PC-9 (cell line): ENCODE measurements around the gene CLECL1.

Source experiments
- EZH2 ChIP-seq: fragments of 200-600 bp; sonication (generic); IDR thresholded peaks from 2 replicates; pipeline ENCODE4 v1.8.0; 2017; ENCODE audit warnings: antibody characterized with exemption, low read depth
- TF ChIP-seq, protein P1 (sequence below): fragments of 200-600 bp; sonication (generic); conservative IDR thresholded peaks from 2 replicates; pipeline ENCODE4 v1.6.1; 2017; ENCODE audit warnings: mixed run types, antibody characterized with exemption, mild to moderate bottlenecking, moderate library complexity

DNA sequence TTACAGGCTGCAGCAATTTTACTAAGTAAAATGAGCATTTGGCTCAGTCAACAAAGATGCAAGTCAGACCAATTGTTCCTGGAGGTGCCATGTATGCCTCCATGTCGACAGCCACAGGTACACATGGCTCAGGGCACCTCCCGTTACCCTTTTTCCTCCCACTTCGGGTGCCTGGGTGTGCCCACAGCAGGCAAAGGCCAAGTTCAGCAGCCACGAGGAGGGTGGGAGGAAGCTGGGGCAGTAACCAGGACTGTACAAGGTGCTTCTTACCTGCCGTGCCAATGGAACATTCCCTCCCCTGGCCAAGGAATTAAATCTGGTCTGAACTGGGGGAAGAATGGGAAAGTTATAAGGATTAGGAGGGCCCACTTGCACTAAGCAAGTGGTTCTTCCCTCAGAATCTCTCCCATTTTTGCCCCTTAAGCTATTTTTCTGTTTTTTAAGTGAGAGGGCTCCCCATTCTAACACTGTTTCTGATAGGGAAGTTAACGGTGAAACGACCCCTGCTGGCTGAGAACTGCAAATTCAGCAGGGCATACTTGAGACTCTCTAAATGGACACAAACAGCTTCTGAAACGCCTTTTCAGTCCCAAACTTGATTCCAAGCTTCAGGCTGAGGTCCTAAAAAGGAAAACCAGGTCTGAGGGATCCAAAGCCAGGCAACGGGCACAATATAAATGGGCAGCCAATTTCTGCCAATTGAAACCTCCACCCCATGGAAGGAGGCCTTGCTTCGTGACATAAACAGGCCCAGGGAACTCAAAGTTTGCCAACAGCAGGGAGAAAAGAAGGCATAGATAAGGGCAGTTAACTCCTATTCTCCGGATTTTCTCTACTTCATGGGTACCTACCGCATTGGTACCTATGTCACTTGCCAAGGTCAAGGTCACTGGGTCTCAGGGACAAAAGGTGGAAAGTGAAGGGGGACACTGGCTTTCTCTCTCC lies 24.8 kb downstream of the CLECL1 start:
- no peak for TF ChIP-seq EZH2
- TF ChIP-seq, protein P1, sequence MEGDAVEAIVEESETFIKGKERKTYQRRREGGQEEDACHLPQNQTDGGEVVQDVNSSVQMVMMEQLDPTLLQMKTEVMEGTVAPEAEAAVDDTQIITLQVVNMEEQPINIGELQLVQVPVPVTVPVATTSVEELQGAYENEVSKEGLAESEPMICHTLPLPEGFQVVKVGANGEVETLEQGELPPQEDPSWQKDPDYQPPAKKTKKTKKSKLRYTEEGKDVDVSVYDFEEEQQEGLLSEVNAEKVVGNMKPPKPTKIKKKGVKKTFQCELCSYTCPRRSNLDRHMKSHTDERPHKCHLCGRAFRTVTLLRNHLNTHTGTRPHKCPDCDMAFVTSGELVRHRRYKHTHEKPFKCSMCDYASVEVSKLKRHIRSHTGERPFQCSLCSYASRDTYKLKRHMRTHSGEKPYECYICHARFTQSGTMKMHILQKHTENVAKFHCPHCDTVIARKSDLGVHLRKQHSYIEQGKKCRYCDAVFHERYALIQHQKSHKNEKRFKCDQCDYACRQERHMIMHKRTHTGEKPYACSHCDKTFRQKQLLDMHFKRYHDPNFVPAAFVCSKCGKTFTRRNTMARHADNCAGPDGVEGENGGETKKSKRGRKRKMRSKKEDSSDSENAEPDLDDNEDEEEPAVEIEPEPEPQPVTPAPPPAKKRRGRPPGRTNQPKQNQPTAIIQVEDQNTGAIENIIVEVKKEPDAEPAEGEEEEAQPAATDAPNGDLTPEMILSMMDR = peak; percentile 85
